Thoracic aorta (tissue), 2 donors: ENCODE measurements around the gene CCR5. TPM values are rescaled to one million over a fixed set of nuclear protein-coding genes. Genes with fewer than 3 reads are reported as not detected.

ENCODE experiments used
- ATAC-seq: fragments of 150-250 bp; one replicate; pipeline ENCODE4 v1.8.0; 2017; ENCODE audit warnings: low read depth; ENCODE audit not compliant: insufficient number of reproducible peaks, low FRiP score
- DNase-seq: peaks from one replicate; pipeline ENCODE4 v3.0.0-alpha.2; 2020; ENCODE audit warnings: low spot score
- H3K27ac ChIP-seq, 2 donors: fragments of 200-600 bp; sonication (generic); 1 replicate in 1 of 2; 2 replicates in 1 of 2; pipeline ENCODE4 v1.5.1; 2016; ENCODE audit warnings: mild to moderate bottlenecking in 2 of 2, moderate library complexity in 2 of 2
- H3K27me3 ChIP-seq: fragments of 200-600 bp; sonication (generic); replicated peaks from 2 replicates; pipeline ENCODE4 v1.6.0; 2016; ENCODE audit warnings: mild to moderate bottlenecking; ENCODE audit not compliant: insufficient read depth
- H3K36me3 ChIP-seq: fragments of 200-600 bp; sonication (generic); one replicate; pipeline ENCODE4 v1.5.1; 2016
- H3K4me1 ChIP-seq, 2 donors: fragments of 200-600 bp; sonication (generic); 1 replicate in 1 of 2; 2 replicates in 1 of 2; pipeline versions ENCODE4 v1.5.1 to v1.6.0; 2016; ENCODE audit warnings: low read depth in 2 of 2, mild to moderate bottlenecking in 1 of 2; ENCODE audit not compliant: control insufficient read depth in 1 of 2
- H3K4me3 ChIP-seq: fragments of 200-600 bp; sonication (generic); 2 replicates; pipeline ENCODE4 v1.5.1; 2016; ENCODE audit warnings: mild to moderate bottlenecking
- H3K9me3 ChIP-seq: fragments of 200-600 bp; sonication (generic); 2 replicates; pipeline ENCODE4 v1.5.1; 2016
- CTCF ChIP-seq: fragments of 200-600 bp; sonication (generic); IDR thresholded peaks from one replicate; pipeline ENCODE4 v1.5.1; 2019; ENCODE audit warnings: antibody characterized with exemption
- total RNA-seq, 2 donors: library from RNA; depleted of rRNA; stranded (reverse); fragments of >200 nt; gene quantifications; one replicate each; pipeline versions ENCODE4 v1.1.0 to v1.2.3, GENCODE V29; 2016

The CCR5 gene
- total RNA-seq, 2 donors from 2014 or later: 0.95 to 3.6 TPM

- TF ChIP-seq CTCF: no peak
- Histone ChIP-seq H3K27ac (no peak overlapping the region), H3K4me3 (no peak overlapping the region), H3K9me3 (no peaks in the 10 kb centered on the region), H3K4me1 (no peaks in the 10 kb centered on the region), H3K36me3 (no peaks in the 10 kb centered on the region), H3K27me3 (no peaks in the 10 kb centered on the region)
- ATAC-seq (no peak), DNase-seq (no peak)
These were observed 4.8 kb upstream of the CCR5 start for GRCh38 chr3:46365737-46366524.

DNA sequence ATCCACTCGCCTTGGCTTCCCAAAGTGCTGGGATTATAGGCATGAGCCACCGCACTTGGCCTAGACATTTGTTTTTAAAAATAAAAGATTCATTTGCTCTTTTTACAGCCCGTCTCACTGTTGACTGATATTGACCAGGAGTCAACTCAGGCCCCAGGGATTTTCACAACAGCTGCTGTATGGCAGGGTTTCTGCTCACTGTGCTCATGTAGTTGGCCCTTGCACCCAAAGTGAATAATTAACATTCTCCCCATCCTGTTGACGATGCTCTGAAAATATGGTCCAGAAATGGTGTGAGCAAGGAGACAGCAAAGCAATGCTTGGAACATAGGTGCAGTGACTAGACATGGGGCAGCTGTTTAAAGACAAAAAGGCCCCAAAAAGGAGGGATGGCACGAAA, 2.9 kb upstream of the CCR5 start:
- no peaks in the 10 kb centered on the region for H3K9me3 ChIP-seq
- TF ChIP-seq CTCF: no peak
- ATAC-seq: no peak
- no peaks in the 10 kb centered on the region for H3K4me1 ChIP-seq
- H3K27me3 ChIP-seq: no peaks in the 10 kb centered on the region
- DNase-seq: no peak
- no peak overlapping the region for H3K4me3 ChIP-seq
- H3K27ac ChIP-seq: no peak overlapping the region
- no peaks in the 10 kb centered on the region for H3K36me3 ChIP-seq

- TF ChIP-seq CTCF: no peak
- Histone ChIP-seq H3K27me3 (no peaks in the 10 kb centered on the region), H3K27ac (no peak overlapping the region), H3K36me3 (no peaks in the 10 kb centered on the region), H3K4me3 (no peak overlapping the region), H3K4me1 (no peaks in the 10 kb centered on the region), H3K9me3 (no peaks in the 10 kb centered on the region)
- no peak for DNase-seq
- no peak for ATAC-seq
These were observed 2.2 kb upstream of the CCR5 start for GRCh38 chr3:46368569-46368968.

- ATAC-seq (no peak), DNase-seq (no peak)
- Histone ChIP-seq H3K27ac (no peak overlapping the region), H3K4me1 (no peaks in the 10 kb centered on the region), H3K4me3 (no peak overlapping the region), H3K36me3 (no peaks in the 10 kb centered on the region), H3K27me3 (no peaks in the 10 kb centered on the region), H3K9me3 (no peaks in the 10 kb centered on the region)
- TF ChIP-seq CTCF: no peak
These were observed 1.6 kb upstream of the CCR5 start for GRCh38 chr3:46369151-46369550.

GRCh38 chr3:46369675-46370132, 1.0 kb upstream of the CCR5 start:
- ATAC-seq: no peak
- H3K27ac ChIP-seq: no peak overlapping the region

More at GRCh38 chr3:46369675-46370132, 1.0 kb upstream of the CCR5 start:
- Histone ChIP-seq H3K4me1 (no peaks in the 10 kb centered on the region), H3K4me3 (no peak overlapping the region), H3K27me3 (no peaks in the 10 kb centered on the region), H3K9me3 (no peaks in the 10 kb centered on the region), H3K36me3 (no peaks in the 10 kb centered on the region)
- no peak for TF ChIP-seq CTCF
- DNase-seq: no peak
